IMR-90 (cell line): ENCODE data around the gene GRIK5. TPM values are rescaled to one million over a fixed set of nuclear protein-coding genes. Genes with fewer than 3 reads are reported as not detected.

Experiments
- ATAC-seq: fragments of 200-7000 bp; cut with Tn5 transposase; 2 replicates; pipeline ENCODE4 v1.9.1; 2020; ENCODE audit warnings: low read depth, mild to moderate bottlenecking, moderate library complexity
- Bru-seq: library from RNA; stranded (reverse); fragments of 400-500 nt; gene quantifications from one replicate; lab custom pipeline; 2021; lab: Mats Ljungman, UMichigan
- BruChase-seq, 2 experiments: library from RNA; stranded (reverse); fragments of 400-500 nt; gene quantifications; one replicate each; lab custom pipeline; 2021; lab: Mats Ljungman, UMichigan
- BruUV-seq: library from RNA; stranded (reverse); fragments of 400-500 nt; replicated peaks from 2 replicates; lab custom pipeline; 2021; lab: Mats Ljungman, UMichigan
- CTCF ChIA-PET: fragments of 300-600 bp; formaldehyde crosslinking; extraction: SDS; loops from one replicate; lab custom pipeline; 2021; ENCODE audit warnings: antibody characterized with exemption; lab: Yijun Ruan, JAX
- POLR2A ChIA-PET: fragments of 300-600 bp; sonication (Branson Sonifier 250); formaldehyde crosslinking; loops from one replicate; lab custom pipeline; 2022; ENCODE audit warnings: antibody characterized with exemption; ENCODE audit not compliant: unreplicated experiment; lab: Charles Lee
- DNase-seq: peaks from one replicate; pipeline ENCODE4 v3.0.0; 2013
- H2AFZ ChIP-seq: replicated peaks from 2 replicates; pipeline ENCODE3; 2013; ENCODE audit warnings: low read length, mild to moderate bottlenecking; ENCODE audit not compliant: poor library complexity
- H2AK5ac ChIP-seq: 2 replicates; pipeline ENCODE4 v1.6.1; 2013; ENCODE audit warnings: low read depth, low read length, inconsistent platforms
- H2AK9ac ChIP-seq: replicated peaks from 2 replicates; pipeline ENCODE3; 2013; ENCODE audit warnings: mild to moderate bottlenecking, low read depth, low read length, moderate library complexity; ENCODE audit not compliant: poor library complexity
- H2BK120ac ChIP-seq: 2 replicates; pipeline ENCODE4 v1.6.1; 2013; ENCODE audit warnings: low read depth, low read length, inconsistent platforms
- H2BK15ac ChIP-seq: 3 replicates; pipeline ENCODE4 v1.6.1; 2013; ENCODE audit warnings: low read depth, low read length, inconsistent platforms
- H2BK20ac ChIP-seq: 2 replicates; pipeline ENCODE4 v1.6.1; 2013; ENCODE audit warnings: low read depth, mild to moderate bottlenecking, inconsistent platforms, low read length, moderate library complexity
- H2BK5ac ChIP-seq: 2 replicates; pipeline ENCODE4 v1.6.1; 2013; ENCODE audit warnings: mild to moderate bottlenecking, low read depth, low read length, inconsistent platforms; ENCODE audit not compliant: poor library complexity, severe bottlenecking
- H3K14ac ChIP-seq: replicated peaks from 2 replicates; pipeline ENCODE4 v1.6.1; 2013; ENCODE audit warnings: low read depth, low read length, inconsistent platforms
- H3K18ac ChIP-seq: 2 replicates; pipeline ENCODE4 v1.6.1; 2013; ENCODE audit warnings: low read depth, low read length, control low read depth
- H3K23ac ChIP-seq: 2 replicates; pipeline ENCODE4 v1.6.1; 2013; ENCODE audit warnings: low read depth, low read length, inconsistent platforms
- H3K27ac ChIP-seq: 2 replicates; pipeline ENCODE4 v1.5.1; 2013; ENCODE audit warnings: mild to moderate bottlenecking, control low read depth, low read length; ENCODE audit not compliant: insufficient read depth
- H3K27me3 ChIP-seq: 2 replicates; pipeline ENCODE4 v1.6.1; 2013; ENCODE audit warnings: low read length; ENCODE audit not compliant: control insufficient read depth, insufficient read depth
- H3K36me3 ChIP-seq: 2 replicates; pipeline ENCODE4 v1.6.1; 2013; ENCODE audit warnings: low read length, mixed read lengths; ENCODE audit not compliant: control insufficient read depth, insufficient read depth
- H3K4ac ChIP-seq: 2 replicates; pipeline ENCODE4 v1.6.1; 2013; ENCODE audit warnings: low read depth, low read length, inconsistent platforms
- H3K4me1 ChIP-seq: 2 replicates; pipeline ENCODE4 v1.6.1; 2013; ENCODE audit warnings: low read length, mixed read lengths; ENCODE audit not compliant: control insufficient read depth, insufficient read depth
- H3K4me2 ChIP-seq: 2 replicates; pipeline ENCODE4 v1.6.1; 2013; ENCODE audit warnings: low read depth, mild to moderate bottlenecking, control low read depth, low read length, moderate library complexity
- H3K4me3 ChIP-seq: 2 replicates; pipeline ENCODE4 v1.5.1; 2013; ENCODE audit warnings: low read depth, mild to moderate bottlenecking, control low read depth, low read length, moderate library complexity; ENCODE audit not compliant: insufficient read depth
- H3K56ac ChIP-seq: 2 replicates; pipeline ENCODE4 v1.6.1; 2013; ENCODE audit warnings: low read length, inconsistent platforms; ENCODE audit not compliant: insufficient read depth; ENCODE audit errors: extremely low read depth
- H3K79me1 ChIP-seq, 2 experiments: 2 replicates each; pipeline ENCODE4 v1.6.1; 2013; ENCODE audit warnings: low read length in 2 of 2, inconsistent platforms in 1 of 2, low read depth in 1 of 2
- H3K9ac ChIP-seq: 2 replicates; pipeline ENCODE4 v1.6.1; 2013; ENCODE audit warnings: low read depth, low read length, control low read depth
- H3K9me1 ChIP-seq: 2 replicates; pipeline ENCODE4 v1.6.1; 2013; ENCODE audit warnings: low read length, inconsistent platforms; ENCODE audit not compliant: insufficient read depth
- H3K9me3 ChIP-seq: 2 replicates; pipeline ENCODE4 v1.6.1; 2013; ENCODE audit warnings: low read length; ENCODE audit not compliant: control insufficient read depth, insufficient read depth
- H4K20me1 ChIP-seq: 2 replicates; pipeline ENCODE4 v1.6.1; 2013; ENCODE audit warnings: low read length, inconsistent platforms; ENCODE audit not compliant: insufficient read depth
- H4K5ac ChIP-seq: 2 replicates; pipeline ENCODE4 v1.6.1; 2013; ENCODE audit warnings: mild to moderate bottlenecking, low read depth, low read length, control low read depth
- H4K8ac ChIP-seq, 2 experiments: 2 replicates each; pipeline ENCODE4 v1.6.1; 2013; ENCODE audit warnings: low read depth in 2 of 2, low read length in 2 of 2, control low read depth in 1 of 2, inconsistent platforms in 1 of 2
- H4K91ac ChIP-seq: 2 replicates; pipeline ENCODE4 v1.6.1; 2013; ENCODE audit warnings: low read depth, low read length, inconsistent platforms; ENCODE audit not compliant: insufficient read depth
- BHLHE40 ChIP-seq: fragments of 150-350 bp; IDR thresholded peaks from 2 replicates; pipeline ENCODE4 v1.6.1; 2016; ENCODE audit warnings: mild to moderate bottlenecking, low read depth, low read length
- MAZ ChIP-seq: IDR thresholded peaks from 2 replicates; pipeline ENCODE4 v1.6.1; 2012; ENCODE audit warnings: low read depth, mild to moderate bottlenecking, low read length, improper control_type of control experiment, moderate library complexity, borderline replicate concordance
- POLR2A ChIP-seq: IDR thresholded peaks from 2 replicates; pipeline ENCODE4 v1.6.1; 2012; ENCODE audit warnings: mild to moderate bottlenecking, low read depth, low read length
- WGBS, 2 experiments: methylation state at CpG; one replicate each; pipeline versions ENCODE4 v1.1.5 to v1.1.7; 2013; ENCODE audit warnings: missing lambda C conversion rate in 2 of 2; ENCODE audit not compliant: insufficient read length in 1 of 2; ENCODE audit errors: extremely low coverage in 2 of 2; 5-methylcytosine and 5-hydroxymethylcytosine counted together
- dilution Hi-C: fragments of 300-500 bp; cut with HindIII; formaldehyde crosslinking; loops from one replicate; pipeline ENCODE4 v1.14.3; 2018; ENCODE audit warnings: low sequenced_read_pairs; ENCODE audit not compliant: unreplicated experiment
- in situ Hi-C: fragments of 300-500 bp; cut with MboI; formaldehyde crosslinking; loops from 3 replicates; pipeline ENCODE4 v1.14.3; 2019; ENCODE audit warnings: low sequenced_read_pairs, inconsistent platforms, mixed read lengths
- intact Hi-C: fragments of 100-400 bp; cut with micrococcal nuclease; formaldehyde crosslinking; loops from 2 replicates; pipeline ENCODE4 v1.10.0; 2022
- long read RNA-seq: library from polyadenylated mRNA; unstranded; transcript quantifications from one replicate; pipeline ENCODE4 v2.0.0, GENCODE V29; 2021; ENCODE audit not compliant: unreplicated experiment
- polyA plus RNA-seq, 3 experiments: library from polyadenylated mRNA; depleted of rRNA; stranded (reverse); fragments of >200 nt; gene quantifications; 2 replicates each; pipeline ENCODE4 v1.2.3, GENCODE V29; 2012; ENCODE audit warnings: low replicate concordance in 1 of 3
- total RNA-seq: library from RNA; depleted of rRNA; stranded (reverse); fragments of >200 nt; gene quantifications from 2 replicates; pipeline ENCODE4 v1.2.3, GENCODE V29; 2012; rRNA removed

The GRIK5 gene, protein sequence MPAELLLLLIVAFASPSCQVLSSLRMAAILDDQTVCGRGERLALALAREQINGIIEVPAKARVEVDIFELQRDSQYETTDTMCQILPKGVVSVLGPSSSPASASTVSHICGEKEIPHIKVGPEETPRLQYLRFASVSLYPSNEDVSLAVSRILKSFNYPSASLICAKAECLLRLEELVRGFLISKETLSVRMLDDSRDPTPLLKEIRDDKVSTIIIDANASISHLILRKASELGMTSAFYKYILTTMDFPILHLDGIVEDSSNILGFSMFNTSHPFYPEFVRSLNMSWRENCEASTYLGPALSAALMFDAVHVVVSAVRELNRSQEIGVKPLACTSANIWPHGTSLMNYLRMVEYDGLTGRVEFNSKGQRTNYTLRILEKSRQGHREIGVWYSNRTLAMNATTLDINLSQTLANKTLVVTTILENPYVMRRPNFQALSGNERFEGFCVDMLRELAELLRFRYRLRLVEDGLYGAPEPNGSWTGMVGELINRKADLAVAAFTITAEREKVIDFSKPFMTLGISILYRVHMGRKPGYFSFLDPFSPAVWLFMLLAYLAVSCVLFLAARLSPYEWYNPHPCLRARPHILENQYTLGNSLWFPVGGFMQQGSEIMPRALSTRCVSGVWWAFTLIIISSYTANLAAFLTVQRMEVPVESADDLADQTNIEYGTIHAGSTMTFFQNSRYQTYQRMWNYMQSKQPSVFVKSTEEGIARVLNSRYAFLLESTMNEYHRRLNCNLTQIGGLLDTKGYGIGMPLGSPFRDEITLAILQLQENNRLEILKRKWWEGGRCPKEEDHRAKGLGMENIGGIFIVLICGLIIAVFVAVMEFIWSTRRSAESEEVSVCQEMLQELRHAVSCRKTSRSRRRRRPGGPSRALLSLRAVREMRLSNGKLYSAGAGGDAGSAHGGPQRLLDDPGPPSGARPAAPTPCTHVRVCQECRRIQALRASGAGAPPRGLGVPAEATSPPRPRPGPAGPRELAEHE
- total RNA-seq (not detected in 2 replicates), polyA plus RNA-seq (2012; rRNA removed) (0.07 and 0.10 TPM in 2 replicates), Bru-seq, nascent RNA (percentile 13 among the genes with signal in this experiment), BruChase-seq, experiment 1, labeled RNA remaining after a 6-hour chase (percentile 20 among the genes with signal in this experiment), BruChase-seq, experiment 2, labeled RNA remaining after a 2-hour chase (percentile 14 among the genes with signal in this experiment)
- polyA plus RNA-seq (2012; cell fraction: cytosol; rRNA removed) = 0.12 TPM in 1 of 2 replicates, not detected in the other
- 0.57 and 1.1 TPM in 2 replicates for polyA plus RNA-seq (2012; cell fraction: nucleus; rRNA removed; ENCODE audit: low replicate concordance)
- long read RNA-seq = 0 reads

DNA sequence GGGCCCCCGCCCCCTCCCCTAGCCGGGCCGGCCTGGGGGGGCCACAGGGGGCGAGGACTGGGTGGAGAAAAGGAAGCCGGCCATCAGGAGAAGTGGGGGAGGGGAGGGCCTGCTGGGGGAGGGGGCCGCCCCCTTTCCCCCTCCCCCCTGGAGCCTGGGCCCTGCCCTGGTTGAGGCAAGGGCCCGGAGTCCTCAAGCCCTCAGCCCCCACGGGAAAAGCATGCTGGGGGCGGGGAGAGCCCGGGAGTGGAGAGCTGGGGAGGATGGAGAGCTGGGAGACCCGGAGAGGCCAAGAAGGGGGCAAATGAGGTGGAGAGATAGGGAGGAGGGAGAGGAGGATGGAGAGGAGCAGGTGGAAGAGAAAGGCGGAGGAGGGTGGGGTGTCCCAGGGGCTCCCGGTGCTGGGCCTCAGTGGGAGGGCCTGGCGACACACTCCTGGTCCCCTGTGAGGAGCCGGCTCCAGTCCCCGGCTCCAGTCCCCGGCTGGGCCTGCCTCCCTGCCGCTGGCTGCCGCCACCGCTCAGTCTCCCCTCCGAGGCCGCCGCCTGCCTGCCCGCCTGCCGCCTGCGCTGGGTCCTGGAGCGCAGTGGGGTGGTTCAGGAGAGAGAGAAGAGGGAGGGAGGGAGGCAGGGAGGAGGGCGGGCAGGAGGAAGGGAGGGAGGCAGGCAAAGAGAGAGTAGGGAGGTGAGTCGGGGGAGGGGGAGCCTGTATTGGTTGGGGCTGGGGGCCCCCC, at the start of gene GRIK5:
Gene GRIK5, minus strand, starts transcription at position 588 of the 733 bp plus-strand sequence. CDS start 4,436 bp downstream, outside the sequence.
- Histone ChIP-seq H2AK5ac (no peak within 1 kb of the TSS), H3K36me3 (no peaks in the 10 kb centered on the region), H3K27me3 (peaks cover 54% of the 10 kb centered on the region), H3K56ac (no peak within 1 kb of the TSS), H4K8ac (no peak within 1 kb of the TSS), H3K18ac (no peak within 1 kb of the TSS), H2AFZ (peak within 1 kb of the TSS; percentile 33), H3K79me1 (peaks cover 4% of the 10 kb centered on the region in 2 experiments; a peak in 1 of 4 replicates), H2BK20ac (no peak within 1 kb of the TSS), H4K5ac (no peak within 1 kb of the TSS), H3K14ac (no peak within 1 kb of the TSS), H3K4me1 (no peaks in the 10 kb centered on the region), H3K9ac (no peak within 1 kb of the TSS), H3K9me1 (no peaks in the 10 kb centered on the region), H4K20me1 (no peaks in the 10 kb centered on the region), H3K4me3 (no peak within 1 kb of the TSS), H3K27ac (no peak within 1 kb of the TSS), H2AK9ac (no peak within 1 kb of the TSS), H4K91ac (no peak within 1 kb of the TSS), H3K9me3 (no peaks in the 10 kb centered on the region), H2BK15ac (no peak within 1 kb of the TSS), H2BK5ac (no peak within 1 kb of the TSS), H3K23ac (no peak within 1 kb of the TSS; the same call in 1 of the 2 replicates), H2BK120ac (no peak within 1 kb of the TSS), H3K4ac (no peak within 1 kb of the TSS), H3K4me2 (no peak within 1 kb of the TSS)
- intact Hi-C loops = no loop called here
- no peak for DNase-seq
- peak; percentile 56 for ATAC-seq
- in situ Hi-C loops = no loop called here
- ChIA-PET CTCF (no interaction called here), POLR2A (no interaction called here)
- dilution Hi-C loops = no loop called here
- 11% methylated on average over 5 of the region's 29 CpGs; no CpG with 5 or more reads in 1 of the 2 experiments for WGBS, 2 experiments
- TF ChIP-seq POLR2A = no peak
- TF ChIP-seq BHLHE40 = no peak
- no peak for TF ChIP-seq MAZ
- no TSS peak for BruUV-seq
